Inflammatory macrophage treated with lipopolysaccharide for 4 hours (primary cell): ENCODE data around the gene ADAMTS1.

Source experiments
- DNase-seq: peaks from one replicate; pipeline ENCODE4 v3.0.0-alpha.2; 2020

The ADAMTS1 gene

GRCh38 chr21:26844258-26845065 is 747 bp downstream of the ADAMTS1 start:
- no peak for DNase-seq

DNA sequence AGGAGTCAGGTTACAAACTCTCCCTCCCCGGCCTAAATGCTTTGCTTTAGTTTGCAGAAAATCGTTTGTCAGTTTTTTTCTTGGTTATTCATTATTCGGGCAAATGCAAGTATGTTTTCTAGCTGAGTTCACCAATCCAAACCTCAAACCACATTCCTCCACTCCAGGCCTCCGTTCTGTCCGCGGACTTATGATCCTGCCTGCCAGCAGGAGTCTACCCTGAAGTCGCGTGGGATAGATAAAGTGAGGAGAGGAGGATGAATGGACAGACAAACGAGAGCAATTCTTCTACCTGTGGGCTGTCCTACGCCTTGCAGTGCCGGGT is 1.3 kb downstream of the ADAMTS1 start:
- no peak for DNase-seq

DNA sequence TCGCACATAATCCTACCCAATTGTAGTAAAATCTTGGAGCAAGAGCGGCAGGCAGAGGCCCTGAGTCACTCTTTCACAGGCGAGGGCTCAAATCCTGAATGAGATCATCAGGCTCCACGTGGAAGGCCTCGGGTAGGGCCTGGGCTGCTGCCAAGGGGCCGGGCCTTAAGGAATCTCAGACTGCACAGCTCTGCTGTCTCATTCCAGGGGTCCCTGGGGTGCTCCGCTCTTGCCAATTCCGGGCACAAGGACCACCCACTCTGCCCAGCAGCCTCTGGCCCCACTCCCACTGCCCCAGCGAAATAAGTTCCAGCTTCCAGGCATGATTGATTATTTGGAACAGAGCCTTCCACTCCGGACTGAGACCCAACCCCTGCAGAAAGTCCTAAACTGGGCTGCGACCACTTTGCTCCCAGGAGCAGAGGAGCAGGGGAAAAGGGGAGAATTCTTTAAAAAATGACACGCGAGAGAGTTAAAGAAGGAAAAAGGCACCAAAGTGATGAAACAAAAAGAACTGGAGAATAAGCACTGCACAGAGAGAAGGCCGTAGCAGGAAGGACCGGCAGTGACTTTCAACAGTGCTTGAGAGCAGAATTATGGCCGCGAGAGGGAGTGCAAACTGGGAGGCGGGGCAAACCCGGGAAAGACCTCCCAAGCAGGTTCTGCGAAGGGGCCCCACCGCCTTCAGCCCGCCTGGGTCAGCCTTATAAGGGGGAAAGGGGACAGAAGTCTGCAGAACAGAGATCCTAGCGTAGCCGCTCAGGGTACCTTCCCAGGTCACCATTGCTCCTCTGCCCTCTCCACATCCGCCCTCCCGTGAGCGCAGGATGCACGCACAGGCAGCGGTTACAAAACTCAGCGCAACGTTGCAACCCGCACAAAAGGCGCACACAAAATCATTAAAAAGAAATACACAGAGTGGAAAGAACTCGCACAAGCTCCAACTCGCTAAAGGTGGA is 2.0 kb downstream of the ADAMTS1 start:
- no peak for DNase-seq

DNA sequence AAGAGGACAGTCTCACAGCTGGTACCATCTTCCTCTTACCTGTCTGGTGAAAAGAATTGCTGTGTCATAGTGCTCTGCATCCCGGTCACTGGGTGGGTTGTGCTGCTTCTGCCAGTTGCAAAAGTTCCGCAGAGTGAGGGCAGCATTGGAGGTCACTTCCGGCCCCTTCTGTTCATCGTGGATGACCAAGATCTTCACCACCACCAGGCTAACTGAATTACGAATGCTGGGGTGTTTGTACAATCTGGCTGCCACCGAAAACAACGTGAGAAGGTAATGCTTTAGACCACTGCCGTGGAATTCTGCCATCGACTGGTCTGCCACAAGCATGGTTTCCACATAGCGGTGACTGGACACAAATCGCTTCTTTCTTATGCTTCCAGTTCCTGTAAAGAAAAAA is 2.9 kb downstream of the ADAMTS1 start:
- no peak for DNase-seq

DNA sequence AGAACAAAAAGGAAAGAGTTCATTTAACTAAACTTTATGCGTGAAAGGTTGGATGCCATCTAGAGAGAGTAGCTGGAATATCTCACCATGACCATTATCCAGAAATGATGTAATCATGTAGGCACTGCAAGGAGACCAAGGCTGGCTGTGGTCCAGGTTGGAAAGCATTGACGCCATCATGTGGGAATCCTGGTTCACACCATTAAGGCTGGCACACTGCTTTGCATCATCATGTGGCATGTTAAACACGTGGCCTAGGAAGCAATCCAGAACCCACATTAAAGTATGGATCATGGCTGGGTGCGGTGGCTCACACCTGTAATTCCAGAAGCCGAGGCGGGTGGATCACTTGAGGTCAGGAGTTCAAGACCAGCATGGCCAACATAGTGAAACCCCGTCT is 4.3 kb downstream of the ADAMTS1 start:
- DNase-seq: no peak

- DNase-seq: no peak
Observed at GRCh38 chr21:26840201-26840600, 5.0 kb downstream of the ADAMTS1 start.

GRCh38 chr21:26837539-26837938 is 7.7 kb downstream of the ADAMTS1 start:
- no peak for DNase-seq

DNA sequence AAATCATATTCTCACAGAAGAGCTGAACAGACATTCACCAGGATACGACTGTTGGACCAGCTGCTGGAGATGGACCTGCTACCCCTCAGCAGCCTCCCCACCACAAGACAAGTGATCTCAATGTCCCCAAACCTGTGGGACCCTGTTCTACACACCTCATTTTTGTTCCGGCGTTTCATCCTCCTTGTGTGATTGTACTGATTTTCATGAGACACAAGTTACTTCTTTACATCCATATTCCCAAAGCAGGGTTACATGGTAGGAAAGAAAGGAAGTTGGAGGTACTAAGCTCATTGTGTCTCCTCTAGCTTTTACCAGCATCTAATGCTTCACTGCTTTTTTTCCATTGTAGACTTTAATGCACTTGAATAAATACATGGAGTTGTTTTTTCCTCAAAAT is 8.7 kb downstream of the ADAMTS1 start:
- DNase-seq: no peak

DNA sequence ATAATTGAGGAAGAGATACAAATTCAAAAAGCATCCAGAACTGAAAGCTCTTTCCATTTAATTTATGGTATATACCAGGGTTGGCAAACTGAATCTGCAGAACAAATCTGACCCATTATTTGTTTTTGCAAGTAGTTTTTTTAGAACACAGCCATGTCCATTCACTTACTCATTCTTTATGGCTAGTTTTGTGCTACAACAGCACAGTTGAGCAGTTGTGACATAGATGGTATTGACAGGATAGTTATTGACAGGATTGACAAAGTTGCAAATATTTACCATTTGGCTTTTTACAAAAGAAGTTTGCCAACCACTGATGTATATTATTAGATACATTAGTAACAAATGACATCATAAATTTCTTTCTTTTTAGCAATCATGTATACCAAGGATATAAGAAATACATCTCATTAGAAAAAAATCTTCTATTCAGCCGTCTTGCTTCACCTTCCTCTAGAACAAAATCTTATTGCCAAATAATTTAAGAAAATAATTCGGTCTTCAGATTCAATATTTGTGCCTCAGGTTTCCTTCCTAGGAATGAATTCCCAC is 9.4 kb downstream of the ADAMTS1 start:
- no peak for DNase-seq

GRCh38 chr21:26835027-26835713 is 10.0 kb downstream of the ADAMTS1 start:
- DNase-seq: no peak

- no peak for DNase-seq
Observed at GRCh38 chr21:26834181-26834905, 10.9 kb downstream of the ADAMTS1 start.

GRCh38 chr21:26833460-26833939 is 11.7 kb downstream of the ADAMTS1 start:
- DNase-seq: no peak

- no peak for DNase-seq
Observed at GRCh38 chr21:26833011-26833410, 12.2 kb downstream of the ADAMTS1 start.

DNA sequence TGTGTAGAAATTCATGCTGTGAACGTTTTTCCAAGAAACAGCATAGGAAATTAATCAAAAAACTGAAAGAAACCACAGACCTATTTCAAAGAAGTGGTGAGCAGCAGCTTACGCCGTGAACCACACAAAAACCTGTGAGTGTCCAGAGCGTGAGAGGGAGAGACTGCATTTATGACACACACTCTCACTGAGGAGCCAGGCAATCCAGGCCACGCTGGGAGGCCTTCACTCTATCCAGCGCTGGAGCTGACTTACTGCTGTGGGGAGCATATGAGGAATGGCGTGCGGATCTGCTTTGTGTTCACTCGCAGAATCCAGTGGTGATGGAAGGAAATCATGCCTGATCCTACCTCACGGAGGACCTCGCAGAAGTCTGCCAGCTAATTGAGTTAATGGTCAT is 12.7 kb downstream of the ADAMTS1 start:
- no peak for DNase-seq

- no peak for DNase-seq
Observed at GRCh38 chr21:26826801-26827200, 18.4 kb downstream of the ADAMTS1 start.

DNA sequence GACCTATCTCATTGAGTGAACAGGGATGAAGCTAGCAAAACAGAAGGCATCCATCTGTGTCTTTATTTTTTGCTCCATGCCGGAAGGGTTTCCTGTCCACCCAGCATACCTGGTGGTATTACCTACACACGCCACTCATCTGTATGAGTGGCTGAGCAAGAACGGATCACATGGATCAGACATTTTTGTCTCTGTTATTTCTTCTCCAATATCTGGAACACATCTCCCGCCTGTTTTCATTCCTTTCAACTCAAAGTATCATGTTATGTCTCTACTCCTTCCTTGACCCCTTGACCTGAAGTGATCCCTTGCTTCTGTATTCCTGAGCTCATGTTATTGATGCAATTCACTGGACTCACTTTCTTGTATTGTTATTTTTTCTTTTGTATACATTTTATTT is 24.7 kb downstream of the ADAMTS1 start:
- DNase-seq: no peak

GRCh38 chr21:26819740-26820324 is 25.4 kb downstream of the ADAMTS1 start:
- no peak for DNase-seq

DNA sequence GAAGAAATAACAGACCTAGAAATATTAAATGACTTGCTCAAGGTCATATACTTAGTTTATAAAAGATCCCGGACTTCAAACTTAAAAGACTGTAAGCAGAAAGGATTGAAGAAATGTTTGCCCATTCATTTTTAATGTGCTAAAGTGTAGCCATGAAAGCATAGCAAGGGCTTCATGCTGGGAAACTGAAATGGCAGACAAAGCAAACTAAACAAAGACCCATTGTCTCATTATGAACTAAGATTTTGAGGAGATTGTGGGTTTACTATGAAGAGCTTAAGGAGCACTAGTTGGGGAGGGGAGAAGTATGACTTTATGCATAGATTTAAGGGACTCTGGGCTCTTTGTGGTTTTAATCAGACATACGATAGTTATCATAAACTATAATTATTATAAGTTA is 26.3 kb downstream of the ADAMTS1 start:
- no peak for DNase-seq

GRCh38 chr21:26815197-26815596 is 30.0 kb downstream of the ADAMTS1 start:
- no peak for DNase-seq

DNA sequence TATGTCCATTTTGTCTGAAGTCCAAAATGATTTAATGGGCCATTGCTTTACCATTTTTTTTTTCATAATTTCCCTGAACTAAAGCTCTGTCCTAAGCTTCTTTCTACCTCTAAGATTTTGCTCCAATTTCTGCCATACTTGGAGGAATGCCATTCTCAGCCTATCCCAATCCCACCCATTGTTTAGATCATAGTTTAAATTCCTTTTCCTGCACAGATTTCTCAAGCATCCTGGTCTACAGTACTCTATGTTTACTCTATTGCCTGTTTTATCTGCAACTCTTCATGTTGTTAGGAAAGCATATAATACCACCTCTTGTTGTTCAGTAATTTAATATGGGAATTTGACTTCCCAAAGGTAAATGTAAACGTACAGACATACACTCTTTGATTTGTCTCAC is 30.8 kb downstream of the ADAMTS1 start:
- no peak for DNase-seq

DNA sequence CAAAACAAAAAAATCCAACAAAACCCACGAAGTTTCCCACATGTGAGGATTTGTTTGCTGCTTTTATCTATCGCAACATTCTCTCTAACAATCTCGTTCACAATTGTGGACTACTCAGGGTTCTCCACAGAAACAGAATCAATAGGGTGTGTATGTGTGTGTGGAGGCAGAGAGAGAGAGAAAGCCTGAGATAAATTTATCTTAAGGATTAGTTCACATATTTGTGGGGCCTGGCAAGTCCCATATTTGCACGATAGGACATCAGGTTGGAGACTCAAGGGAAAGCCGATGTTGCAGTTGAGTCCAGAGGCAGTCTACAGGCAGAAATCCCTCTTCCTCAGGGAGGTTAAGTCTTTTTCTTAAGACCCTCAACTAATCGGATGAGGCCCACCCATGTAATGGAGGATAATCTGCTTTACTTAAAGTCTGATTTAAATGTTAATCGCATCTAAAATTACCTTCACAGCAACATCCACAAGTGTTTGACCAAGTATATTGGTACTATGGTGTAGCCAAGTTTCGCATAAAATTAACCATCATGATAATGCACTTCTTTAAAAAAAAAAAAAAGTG is 31.7 kb downstream of the ADAMTS1 start:
- DNase-seq: no peak

GRCh38 chr21:26812173-26812572 is 33.0 kb downstream of the ADAMTS1 start:
- no peak for DNase-seq
